HG02623 (cell line): ENCODE results near the gene MYLK3.
A peak's percentile ranks its signal among the peaks of the same experiment; 100 is the strongest.
"Not testable (repeated sequence)": the region's sequence is repeated elsewhere in the genome, so short reads cannot be mapped to it uniquely, and the experiment has no call there.

Source experiments
- ATAC-seq: cut with Tn5 transposase; IDR thresholded peaks from one replicate; pipeline ENCODE4 v1.9.1; 2021; ENCODE audit warnings: moderate library complexity; ENCODE audit not compliant: unreplicated experiment

MYLK3 gene

DNA sequence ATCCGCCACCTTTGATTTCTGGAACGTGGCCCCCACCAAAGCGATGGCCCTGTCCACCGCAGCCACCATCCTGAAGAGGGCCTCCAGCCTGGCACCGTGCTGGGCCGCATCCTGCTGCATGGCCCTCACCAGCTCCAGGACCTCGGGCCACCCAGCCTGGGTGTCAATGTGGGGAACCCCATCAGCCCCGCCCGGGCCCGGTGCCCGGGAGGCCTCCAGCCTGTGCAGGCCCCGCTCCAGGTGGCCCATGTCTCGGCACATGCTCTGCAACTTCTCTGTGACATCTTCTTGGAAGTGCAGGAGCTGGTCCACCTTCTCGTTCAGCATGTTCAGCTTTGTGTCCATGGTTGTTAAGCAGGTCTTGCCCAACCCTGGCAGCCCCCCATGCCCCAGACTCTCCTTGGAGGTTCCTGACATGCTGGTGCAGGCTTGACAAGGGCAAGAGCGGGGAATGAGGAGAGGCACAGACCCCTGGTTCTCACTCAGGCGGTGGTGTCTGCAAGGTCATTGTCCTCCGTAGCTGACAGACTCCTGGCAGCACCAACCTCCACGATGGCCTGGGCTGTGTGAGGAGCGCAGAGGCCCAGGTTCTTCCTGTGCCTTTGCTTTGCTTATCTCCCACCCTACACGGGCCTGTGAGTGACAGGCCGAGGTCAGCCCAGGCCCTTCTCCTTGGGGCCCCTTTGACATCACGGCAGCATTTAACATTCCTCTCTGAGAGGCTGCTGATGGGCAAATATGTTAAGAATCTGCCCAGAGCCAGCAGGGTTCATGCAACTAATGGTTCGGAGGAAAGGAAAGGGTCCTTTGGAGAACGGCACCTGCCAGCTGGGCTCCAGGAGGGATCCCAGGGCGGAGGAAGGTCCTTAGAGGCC lies at the start of gene MYLK3:
Gene MYLK3 (minus strand): TSS at position 568 of the 875 bp plus-strand sequence. CDS start 151 bp downstream, at position 417.
- ATAC-seq: no peak

DNA sequence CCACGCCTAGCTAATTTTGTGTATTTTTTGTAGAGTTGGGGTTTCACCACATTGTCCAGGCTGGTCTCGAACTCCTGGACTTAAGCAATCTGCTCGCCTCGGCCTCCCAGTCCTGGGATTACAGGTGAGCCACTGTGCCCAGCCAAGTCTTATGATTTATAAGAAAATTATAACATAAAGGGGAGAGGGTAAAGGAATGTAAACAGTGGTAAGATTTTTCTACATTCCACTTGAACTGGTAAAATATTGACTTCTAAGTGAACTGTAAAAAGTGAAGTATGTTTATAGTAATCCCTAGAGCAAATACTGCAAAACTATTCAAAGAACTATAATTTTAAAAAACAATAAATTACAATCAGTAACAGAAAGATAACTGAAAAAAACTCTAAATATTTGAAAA lies 49.4 kb upstream of the MYLK3 start:
- no peak for ATAC-seq

DNA sequence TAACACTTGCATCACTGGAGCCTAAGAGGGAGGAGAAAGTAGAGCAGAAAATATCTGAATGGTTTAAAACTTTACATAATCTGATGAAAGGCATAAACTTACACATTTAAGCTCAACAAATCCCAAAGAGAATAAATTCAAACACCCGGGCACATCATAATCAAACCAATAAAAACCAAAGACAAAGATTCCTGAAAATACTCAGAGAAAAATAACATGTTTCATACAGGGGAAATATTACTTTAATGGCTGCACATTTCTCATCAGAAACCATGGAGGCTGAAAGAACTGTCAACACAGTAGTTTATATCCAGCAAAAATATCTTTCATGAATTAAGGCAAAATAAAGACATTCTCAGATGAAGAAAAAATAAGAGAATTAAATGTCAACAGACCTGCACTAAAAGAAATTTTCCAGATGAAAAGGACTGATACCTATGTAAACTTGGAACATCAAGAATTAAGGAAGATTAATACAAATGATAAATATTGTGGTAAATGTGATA lies 48.7 kb upstream of the MYLK3 start:
- ATAC-seq: no peak

DNA sequence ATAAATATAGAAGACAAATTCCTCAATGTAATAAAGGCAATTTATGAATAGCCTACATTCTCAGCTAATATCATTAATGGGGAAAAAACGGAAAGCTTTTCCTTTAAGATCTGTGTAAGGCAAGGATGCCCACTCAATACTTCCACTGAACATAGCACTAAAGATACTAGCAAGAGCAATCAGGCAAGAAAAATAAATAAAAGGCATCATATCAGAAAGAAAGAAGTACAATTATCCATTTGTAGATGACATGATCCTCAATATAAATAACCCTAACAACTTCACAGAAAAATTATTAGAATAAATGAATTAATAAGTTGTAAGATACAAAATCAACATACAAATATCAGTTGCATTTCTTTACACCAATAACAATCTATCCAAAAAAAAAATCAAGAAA lies 45.7 kb upstream of the MYLK3 start:
- ATAC-seq: no peak

DNA sequence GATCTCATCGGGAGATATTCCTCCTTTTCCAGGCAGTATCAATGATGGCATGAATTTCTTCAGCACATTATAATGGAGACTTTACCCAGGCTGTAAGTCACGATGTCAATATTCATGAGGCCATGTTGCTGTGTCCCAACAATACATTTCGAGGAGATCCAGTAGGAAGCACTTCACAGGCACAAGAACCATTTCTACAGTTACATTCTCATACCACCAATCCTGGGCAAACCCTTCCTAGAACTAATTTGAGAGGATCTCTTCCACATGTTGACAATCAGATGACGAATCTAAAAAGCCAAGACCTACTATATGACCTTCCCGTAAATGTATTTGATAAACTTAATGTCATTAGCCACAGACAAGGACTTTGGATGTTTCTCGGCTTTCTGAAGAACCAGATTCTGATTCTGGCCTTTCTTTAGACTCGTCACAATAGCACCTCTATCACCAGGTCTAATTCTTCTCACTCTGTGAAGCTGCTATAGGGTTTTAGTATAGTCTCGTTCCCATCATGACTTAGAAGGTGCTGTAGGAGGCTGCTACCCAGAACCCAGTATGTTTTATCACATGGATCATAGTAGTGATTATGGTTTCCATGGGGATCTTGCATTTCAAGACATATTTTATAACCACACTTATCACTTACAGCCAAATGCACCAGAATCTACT lies 42.6 kb upstream of the MYLK3 start:
- no peak for ATAC-seq

DNA sequence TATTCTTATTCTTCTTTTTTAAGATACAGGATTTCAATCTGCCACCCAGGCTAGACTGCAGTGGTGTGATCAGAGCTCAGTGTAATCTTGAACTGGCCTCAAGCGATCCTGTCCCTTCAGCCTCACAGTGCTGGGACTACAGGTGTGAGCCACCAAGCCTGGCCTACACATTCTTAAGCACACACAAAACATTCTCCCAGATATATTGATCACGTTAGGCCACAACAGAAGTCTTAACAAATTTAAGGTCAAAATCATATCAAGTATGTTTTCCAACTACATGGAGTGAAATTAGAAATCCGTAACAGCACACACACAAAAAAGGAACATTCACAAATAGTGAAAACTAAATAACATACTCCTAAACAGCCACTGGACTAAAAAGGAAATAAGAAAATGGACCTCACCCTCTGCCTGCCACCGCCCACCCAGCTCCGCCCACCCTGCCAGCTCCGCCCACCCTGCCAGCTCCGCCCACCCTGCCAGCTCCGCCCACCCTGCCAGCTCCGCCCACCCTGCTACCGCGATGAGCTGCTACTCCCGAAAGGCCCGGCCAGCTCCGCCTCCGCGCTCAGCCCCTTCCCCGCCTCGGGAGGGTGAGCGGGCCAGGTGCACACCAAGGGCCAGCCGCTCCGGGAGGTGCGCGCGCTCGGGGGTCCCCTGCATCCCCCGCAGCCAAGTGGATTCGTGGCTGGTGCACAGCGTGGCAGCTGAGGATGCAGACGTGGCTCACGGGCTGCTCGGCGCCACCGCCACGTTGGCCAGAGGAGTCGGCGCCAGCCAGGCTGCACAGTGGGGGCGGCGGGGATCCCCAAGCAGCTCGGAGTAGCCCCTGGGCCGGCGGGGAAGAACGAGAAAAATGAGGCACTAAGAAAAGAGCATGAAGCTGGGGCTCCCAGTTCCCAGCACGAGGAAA lies 41.6 kb upstream of the MYLK3 start:
- peak; percentile 81 for ATAC-seq

DNA sequence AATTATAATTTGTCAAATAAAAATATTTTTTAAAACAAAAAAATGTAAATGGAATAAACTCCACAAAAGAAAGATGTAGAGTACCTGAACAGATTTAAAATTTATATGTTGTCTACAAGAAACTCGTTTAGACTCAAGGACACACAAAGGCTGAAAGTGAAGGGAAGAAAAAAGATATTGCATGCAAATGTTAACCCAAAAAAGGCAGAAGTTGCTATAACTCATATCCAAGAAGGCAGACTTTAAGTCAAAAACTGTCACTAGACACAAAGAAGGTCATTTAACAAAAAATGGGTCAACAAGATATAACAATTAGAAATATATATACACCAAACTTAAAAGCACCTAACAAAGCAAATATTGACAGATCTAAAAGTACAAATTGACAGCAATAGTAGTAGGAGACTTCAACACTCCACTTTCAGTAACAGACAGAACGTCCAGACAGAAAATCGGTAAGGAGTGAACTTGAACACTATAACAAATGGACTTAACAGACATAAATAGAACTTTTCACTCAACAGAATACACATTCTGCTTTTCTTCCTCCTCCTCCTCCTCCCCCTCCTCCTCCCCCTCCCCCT lies 40.8 kb upstream of the MYLK3 start:
- no peak for ATAC-seq

DNA sequence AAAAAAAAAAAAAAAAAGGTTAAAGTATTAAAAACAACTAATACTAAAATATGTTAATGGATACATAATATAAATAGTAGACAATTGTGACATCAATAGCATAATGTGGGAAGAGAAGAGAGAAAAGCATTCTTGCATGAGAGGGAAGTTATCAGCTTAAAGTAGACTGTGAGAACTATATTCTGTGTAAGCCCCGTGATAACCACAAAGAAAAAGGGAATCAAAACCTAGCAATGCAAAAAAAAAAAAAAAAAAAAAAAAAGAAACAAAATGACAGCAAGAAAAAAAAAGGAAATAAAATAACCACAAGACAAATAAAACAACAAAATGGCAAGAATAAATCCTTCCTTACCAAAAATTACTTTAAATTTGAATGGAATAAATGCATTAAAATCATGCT lies 39.8 kb upstream of the MYLK3 start:
- no peak for ATAC-seq

DNA sequence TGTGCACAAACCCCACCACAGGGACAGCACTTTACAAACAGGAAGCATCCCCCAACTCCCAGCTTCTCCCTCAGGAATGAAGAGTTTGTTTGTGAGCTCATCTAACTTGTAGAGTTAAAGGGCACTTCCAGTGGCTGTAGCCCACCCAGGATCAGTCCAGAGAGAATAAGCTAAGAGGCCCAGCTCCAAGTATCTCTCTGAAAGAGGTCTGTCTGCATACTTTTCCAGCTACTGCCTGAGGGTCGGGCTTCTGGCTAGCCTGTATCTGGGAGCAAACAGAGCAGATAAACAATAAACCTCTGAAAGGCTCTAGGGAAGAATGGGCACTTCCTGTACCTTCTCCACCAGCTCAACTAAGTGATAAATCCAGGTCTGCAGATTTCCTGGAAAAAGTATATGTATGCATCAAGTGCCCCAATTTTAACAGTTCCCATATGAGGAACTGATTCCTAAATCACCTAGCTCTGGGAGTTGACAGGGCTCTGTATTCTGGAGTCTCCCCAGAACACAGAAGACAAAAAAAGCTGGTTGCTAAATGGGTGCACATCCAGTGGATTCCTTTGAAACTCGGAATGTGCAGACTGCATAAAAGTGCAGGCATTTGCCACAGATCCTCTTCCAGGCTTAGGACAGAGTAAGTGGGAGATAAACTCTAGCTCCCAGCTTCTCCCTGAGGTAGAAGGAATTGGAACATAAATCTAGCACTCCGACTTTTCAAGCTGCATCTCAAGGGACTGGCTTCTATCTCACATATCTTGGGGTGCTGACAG lies 37.1 kb upstream of the MYLK3 start:
- no peak for ATAC-seq

DNA sequence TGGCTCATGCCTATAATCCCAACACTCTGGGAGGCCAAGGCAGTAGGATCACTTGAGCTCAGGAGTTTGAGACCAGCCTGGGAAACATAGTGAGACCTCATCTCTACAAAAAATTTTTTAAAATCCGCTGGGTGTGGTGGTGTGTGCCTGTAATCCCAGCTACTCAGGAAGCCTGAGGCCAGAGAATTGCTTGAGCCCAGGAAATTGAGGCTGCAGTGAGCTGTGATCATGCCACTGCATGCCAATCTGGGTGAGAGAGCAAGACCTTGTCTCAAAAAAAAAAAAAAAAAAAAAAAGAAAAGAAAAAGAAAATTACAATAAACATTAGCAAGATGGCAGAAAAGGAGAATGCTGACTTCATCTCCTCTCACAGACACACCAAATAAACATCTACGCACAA lies 36.4 kb upstream of the MYLK3 start:
- ATAC-seq: not testable (repeated sequence)

DNA sequence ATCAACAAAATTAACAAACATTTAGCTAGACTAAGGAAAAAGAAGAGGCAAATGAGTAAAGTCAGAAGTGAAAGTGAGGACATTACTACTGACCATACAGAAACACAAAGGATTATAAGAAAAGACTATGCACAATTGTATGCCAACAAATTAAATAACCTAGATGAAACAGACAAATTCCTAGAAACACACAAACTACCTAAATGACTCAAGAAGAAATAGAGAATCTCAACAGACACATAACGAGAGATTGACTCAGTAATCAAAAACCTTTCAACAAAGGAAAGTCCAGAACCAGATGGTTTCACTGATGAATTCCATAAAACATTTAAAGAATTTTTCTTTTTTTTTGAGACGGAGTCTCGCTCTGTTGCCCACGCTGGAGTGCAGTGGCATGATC lies 35.7 kb upstream of the MYLK3 start:
- ATAC-seq: no peak

DNA sequence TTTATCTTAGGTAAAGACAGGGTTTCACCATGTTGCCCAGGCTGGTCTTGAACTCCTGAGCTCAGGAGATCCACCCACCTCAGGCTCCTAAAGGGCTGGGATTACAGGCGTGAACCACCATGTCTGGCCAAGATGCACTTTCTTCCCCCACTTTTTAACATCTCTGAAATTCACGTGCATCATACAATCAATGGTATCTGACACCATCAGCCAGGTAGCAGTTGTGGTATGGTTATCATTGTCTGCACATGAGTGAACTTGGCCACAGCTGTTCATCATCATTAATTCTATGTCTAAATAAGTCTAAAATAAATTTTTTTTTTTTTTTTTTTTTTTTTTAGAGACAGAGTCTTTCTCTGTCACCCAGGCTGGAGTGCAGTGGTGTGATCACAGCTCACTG lies 34.2 kb upstream of the MYLK3 start:
- no peak for ATAC-seq

DNA sequence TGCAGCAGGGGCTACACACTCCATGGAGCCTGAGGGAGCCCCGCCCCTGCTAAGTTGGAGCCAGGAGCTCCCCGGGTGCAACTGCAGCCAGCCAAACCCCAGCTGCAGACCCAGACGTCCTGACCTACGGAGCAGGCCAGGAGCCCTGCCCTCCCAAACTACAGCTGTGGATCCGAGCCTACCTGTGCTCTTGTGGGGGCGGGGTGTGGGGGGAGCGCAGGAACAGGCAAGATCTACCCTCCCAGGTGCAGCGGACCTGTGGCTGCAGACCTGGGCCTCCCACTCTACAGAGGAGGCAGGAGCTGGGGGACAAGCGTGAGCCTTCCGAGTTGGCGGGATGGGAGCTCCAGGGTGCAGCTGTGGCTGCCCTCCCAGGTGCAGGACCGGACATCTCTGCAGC lies 29.7 kb upstream of the MYLK3 start:
- ATAC-seq: no peak

DNA sequence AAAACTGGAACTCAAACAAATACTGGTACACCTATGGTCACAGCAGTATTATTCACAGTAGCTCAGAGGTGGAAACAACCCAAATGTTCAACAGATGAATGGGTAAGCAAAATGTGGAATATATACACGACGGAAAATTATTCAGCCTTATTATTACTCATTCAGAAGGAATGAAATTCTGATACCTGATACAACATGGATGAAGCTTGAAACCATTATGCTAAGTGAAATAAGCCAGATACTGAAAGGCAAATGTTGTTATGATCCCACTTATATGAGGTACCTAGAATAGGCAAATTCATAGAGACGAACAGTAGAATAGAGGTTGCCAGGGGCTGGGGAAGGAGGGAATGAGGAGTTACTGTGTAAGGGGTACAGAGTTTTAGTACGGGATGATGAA lies 27.1 kb upstream of the MYLK3 start:
- no peak for ATAC-seq

DNA sequence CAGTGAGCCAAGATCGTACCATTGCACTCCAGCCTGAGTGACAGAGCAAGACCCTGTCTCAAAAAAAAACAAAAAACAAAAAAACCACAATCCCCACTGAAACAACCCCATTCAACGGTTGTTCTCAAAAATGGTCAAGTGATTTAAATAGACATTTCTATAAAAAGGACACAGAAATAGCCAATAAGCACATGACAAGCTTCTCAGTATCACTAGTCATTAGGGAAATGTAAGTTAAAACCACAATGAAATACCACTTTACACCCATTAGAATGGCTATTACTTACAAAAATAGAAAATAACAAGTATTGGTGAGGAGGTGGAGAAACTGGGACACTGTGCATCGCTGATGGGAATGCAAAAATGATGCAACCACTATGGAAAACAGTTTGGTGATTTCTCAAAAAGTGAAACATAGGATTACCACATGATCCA lies 26.6 kb upstream of the MYLK3 start:
- no peak for ATAC-seq

DNA sequence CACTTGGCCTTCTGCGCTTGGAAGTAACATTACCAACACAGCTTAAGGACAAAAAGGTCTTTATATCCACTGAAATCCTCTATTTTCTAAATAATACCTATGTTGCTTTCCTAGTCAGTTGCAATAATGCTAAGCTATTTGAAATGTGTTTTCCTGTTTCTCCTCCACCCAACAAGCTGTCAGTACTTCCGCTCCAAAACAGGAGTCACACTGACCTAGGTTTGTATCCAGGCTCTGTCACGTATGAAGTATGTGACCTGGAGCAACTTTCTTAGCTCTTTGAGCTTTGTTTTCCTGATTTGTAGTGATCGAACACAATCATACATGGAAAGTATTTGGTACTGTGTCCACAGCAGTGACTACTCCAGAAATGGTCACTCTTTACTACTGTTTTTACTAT lies 24.3 kb upstream of the MYLK3 start:
- no peak for ATAC-seq

DNA sequence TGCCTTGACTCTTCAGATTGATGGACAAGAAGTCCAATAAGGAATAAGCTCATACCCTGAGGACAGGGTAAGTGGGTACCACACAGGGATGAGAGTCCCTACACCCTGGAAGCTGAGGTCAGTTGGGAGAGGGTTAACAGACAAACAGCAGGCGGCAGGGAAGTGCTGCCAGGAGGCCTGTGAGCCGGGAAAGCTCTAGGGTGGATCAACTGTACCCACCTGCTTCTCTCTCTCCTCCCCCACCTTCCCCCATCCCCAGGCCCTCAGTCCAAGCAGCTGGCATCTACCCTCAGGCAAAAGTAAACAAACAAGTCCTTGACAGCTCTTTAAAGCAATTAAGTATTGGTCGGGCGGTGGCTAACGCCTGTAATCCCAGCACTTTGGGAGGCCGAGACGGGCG lies 20.7 kb upstream of the MYLK3 start:
- ATAC-seq: no peak

DNA sequence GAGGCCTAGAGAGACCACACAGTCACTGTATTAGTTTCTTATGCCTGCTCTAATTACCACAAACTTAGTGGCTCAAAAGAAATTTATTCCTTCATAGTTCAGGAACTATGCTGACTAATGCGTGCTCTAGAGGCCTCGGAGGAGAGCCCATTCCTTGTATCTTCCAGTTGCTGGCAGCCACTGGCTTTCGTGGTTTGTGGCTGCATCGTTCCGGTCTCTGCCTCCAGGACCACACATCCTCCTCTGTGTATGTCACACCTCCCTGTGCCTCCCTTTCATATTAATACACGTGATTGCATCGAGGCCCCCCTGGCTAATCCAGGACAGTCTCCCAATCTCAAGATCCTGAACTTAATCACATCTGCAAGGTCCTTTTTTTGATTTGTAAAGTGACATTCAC lies 16.9 kb upstream of the MYLK3 start:
- ATAC-seq: no peak

DNA sequence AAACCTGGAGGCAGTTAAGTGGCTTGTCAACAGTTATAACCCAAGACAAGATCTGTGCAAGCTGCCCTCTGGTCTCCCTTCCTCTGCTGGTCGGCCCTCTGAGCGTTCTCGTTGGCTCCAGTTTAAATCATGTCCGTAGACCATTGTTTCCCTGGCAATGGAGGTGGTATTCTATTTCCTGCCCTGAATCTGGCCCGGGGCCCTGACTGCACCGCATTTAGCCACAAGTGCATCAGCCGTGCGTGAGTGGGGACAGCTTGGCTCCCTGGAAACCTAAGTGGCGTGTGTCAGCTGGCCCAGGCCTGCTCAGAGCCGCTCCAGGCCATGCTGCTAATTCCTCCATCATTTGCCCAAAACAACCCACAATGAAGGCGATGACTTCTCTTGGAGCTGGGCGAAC lies 15.0 kb upstream of the MYLK3 start:
- no peak for ATAC-seq

DNA sequence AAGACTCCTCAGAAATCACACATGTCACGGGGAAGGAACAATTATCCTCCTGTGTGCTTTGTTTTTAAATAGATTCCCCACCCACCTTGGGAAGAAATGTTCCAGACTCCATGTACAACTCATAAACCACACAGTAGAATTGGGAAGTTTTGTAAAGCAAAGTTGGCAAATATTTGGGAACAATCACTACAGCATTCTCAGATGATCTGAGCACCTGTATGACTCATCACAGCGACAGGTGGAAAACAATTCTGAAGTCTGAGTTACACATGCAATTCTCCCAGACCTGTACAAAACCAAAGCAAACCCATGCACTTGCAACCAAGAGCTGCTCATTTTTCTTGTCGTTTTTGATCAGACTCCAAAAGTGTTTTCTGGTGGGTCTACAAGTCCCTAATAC lies 14.4 kb upstream of the MYLK3 start:
- no peak for ATAC-seq
